B cell (primary cell): ENCODE measurements around the gene CCNT2.

Experiments
- CTCF ChIP-seq: fragments of 200-600 bp; IDR thresholded peaks from one replicate; pipeline ENCODE4 v1.8.0; 2022; ENCODE audit warnings: antibody characterized with exemption, mild to moderate bottlenecking
- EZH2 ChIP-seq: IDR thresholded peaks from 2 replicates; pipeline ENCODE4 v1.6.1; 2012; ENCODE audit warnings: borderline replicate concordance, low read depth, mild to moderate bottlenecking, moderate library complexity, low read length; ENCODE audit not compliant: insufficient read depth, poor library complexity, severe bottlenecking

GRCh38 chr2:134892282-134893035 lies 26.2 kb upstream of the CCNT2 start:
- TF ChIP-seq CTCF (no peak), EZH2 (no peak)
